Neural cell (in vitro differentiated cells): ENCODE measurements around the gene BTNL3. TPM values are rescaled to one million over a fixed set of nuclear protein-coding genes. Genes with fewer than 3 reads are reported as not detected.

ENCODE experiments used
- H2AFZ ChIP-seq: fragments of 200-600, 300-800 bp; sonication (generic), shearing (Covaris generic); 2 replicates; pipeline ENCODE4 v1.6.0; 2014; ENCODE audit warnings: low read depth, mild to moderate bottlenecking, antibody characterized with exemption, low read length, moderate library complexity
- H3F3A ChIP-seq: fragments of 200-600 bp; shearing (Covaris generic); 2 replicates; pipeline ENCODE4 v1.6.1; 2016; ENCODE audit warnings: mild to moderate bottlenecking, moderate library complexity, mixed read lengths, antibody characterized with exemption, low read length; ENCODE audit not compliant: insufficient read depth, poor library complexity, severe bottlenecking
- H3K27ac ChIP-seq: fragments of 200-600, 300-800 bp; sonication (generic), shearing (Covaris generic); 2 replicates; pipeline ENCODE4 v1.5.1; 2014; ENCODE audit warnings: mild to moderate bottlenecking, low read length, moderate library complexity
- H3K27me3 ChIP-seq: fragments of 300-800, 200-600 bp; sonication (generic), shearing (Covaris generic); 2 replicates; pipeline ENCODE4 v1.6.0; 2014; ENCODE audit warnings: mild to moderate bottlenecking, low read depth, low read length, moderate library complexity; ENCODE audit not compliant: insufficient read depth
- H3K36me3 ChIP-seq: fragments of 300-800, 200-600 bp; sonication (generic), shearing (Covaris generic); 2 replicates; pipeline ENCODE4 v1.5.1; 2014; ENCODE audit warnings: mild to moderate bottlenecking, antibody characterized with exemption, low read length, moderate library complexity; ENCODE audit not compliant: insufficient read depth
- H3K4me2 ChIP-seq: fragments of 300-800, 200-600 bp; sonication (generic), shearing (Covaris generic); 2 replicates; pipeline ENCODE4 v1.6.0; 2014; ENCODE audit warnings: mild to moderate bottlenecking, low read length
- H3K4me3 ChIP-seq: fragments of 300-800, 200-600 bp; sonication (generic), shearing (Covaris generic); 2 replicates; pipeline ENCODE4 v1.5.1; 2014; ENCODE audit warnings: mild to moderate bottlenecking, low read length, moderate library complexity
- H3K79me2 ChIP-seq: fragments of 200-600 bp; shearing (Covaris generic); replicated peaks from 2 replicates; pipeline ENCODE4 v1.6.0; 2014; ENCODE audit warnings: mild to moderate bottlenecking, low read length, moderate library complexity; ENCODE audit not compliant: insufficient read depth
- H3K9ac ChIP-seq: fragments of 300-800, 200-600 bp; sonication (generic), shearing (Covaris generic); 2 replicates; pipeline ENCODE4 v1.6.1; 2016; ENCODE audit warnings: mild to moderate bottlenecking, low read length, mixed read lengths
- H3K9me2 ChIP-seq: fragments of 200-600 bp; shearing (Covaris generic); 2 replicates; pipeline ENCODE4 v1.6.1; 2016; ENCODE audit warnings: mild to moderate bottlenecking, low read length, mixed read lengths; ENCODE audit not compliant: insufficient read depth
- H3K9me3 ChIP-seq: fragments of 200-600, 300-800 bp; sonication (generic), shearing (Covaris generic); 2 replicates; pipeline ENCODE4 v1.6.1; 2016; ENCODE audit warnings: mild to moderate bottlenecking, mixed run types, low read length, moderate library complexity, mixed read lengths
- H4K20me1 ChIP-seq: fragments of 200-600 bp; shearing (Covaris generic); 2 replicates; pipeline ENCODE4 v1.6.1; 2016; ENCODE audit warnings: mild to moderate bottlenecking, mixed run types; ENCODE audit not compliant: insufficient read depth
- CTCF ChIP-seq: fragments of 450-650 bp; IDR thresholded peaks from 2 replicates; pipeline ENCODE4 v1.5.1; 2014; ENCODE audit warnings: antibody characterized with exemption, mild to moderate bottlenecking, moderate library complexity; ENCODE audit not compliant: poor library complexity, severe bottlenecking
- EP300 ChIP-seq: fragments of 450-650 bp; conservative IDR thresholded peaks from 2 replicates; pipeline ENCODE4 v1.6.1; 2014; ENCODE audit warnings: antibody characterized with exemption, mild to moderate bottlenecking, moderate library complexity; ENCODE audit not compliant: poor library complexity, severe bottlenecking
- EZH2 ChIP-seq: fragments of 200-600, 300-800 bp; shearing (Covaris generic), sonication (generic); IDR thresholded peaks from 2 replicates; pipeline ENCODE4 v1.6.1; 2014; ENCODE audit warnings: antibody characterized with exemption, low read length, borderline replicate concordance, mild to moderate bottlenecking; ENCODE audit not compliant: insufficient read depth, poor library complexity, severe bottlenecking
- MXI1 ChIP-seq: fragments of 450-650 bp; conservative IDR thresholded peaks from 2 replicates; pipeline ENCODE4 v1.6.1; 2014; ENCODE audit warnings: antibody characterized with exemption, mild to moderate bottlenecking; ENCODE audit not compliant: poor library complexity, severe bottlenecking
- POLR2AphosphoS5 ChIP-seq: IDR thresholded peaks from 2 replicates; pipeline ENCODE4 v1.6.1; 2012
- RAD21 ChIP-seq: fragments of 450-650 bp; conservative IDR thresholded peaks from 2 replicates; pipeline ENCODE4 v1.6.1; 2014; ENCODE audit warnings: antibody characterized with exemption, mild to moderate bottlenecking, moderate library complexity
- REST ChIP-seq: IDR thresholded peaks from 2 replicates; pipeline ENCODE4 v1.6.1; 2012; ENCODE audit warnings: borderline replicate concordance
- SMC3 ChIP-seq: fragments of 450-650 bp; conservative IDR thresholded peaks from 2 replicates; pipeline ENCODE4 v1.6.1; 2014; ENCODE audit warnings: antibody characterized with exemption, mild to moderate bottlenecking, moderate library complexity; ENCODE audit not compliant: poor library complexity
- TAF1 ChIP-seq: IDR thresholded peaks from 2 replicates; pipeline ENCODE4 v1.6.1; 2012; ENCODE audit warnings: low read depth
- polyA plus RNA-seq: library from polyadenylated mRNA; depleted of rRNA; stranded (reverse); fragments of >200 nt; gene quantifications from 2 replicates; pipeline ENCODE4 v1.2.3, GENCODE V29; 2014

The BTNL3 gene
- polyA plus RNA-seq, 1 donor from 2014 or later: not detected

- Histone ChIP-seq H3K4me2 (no peak overlapping the region), H3F3A (no peaks in the 10 kb centered on the region), H3K9ac (no peak overlapping the region), H3K9me3 (no peaks in the 10 kb centered on the region), H4K20me1 (no peaks in the 10 kb centered on the region), H2AFZ (no peak overlapping the region), H3K27me3 (no peaks in the 10 kb centered on the region), H3K36me3 (no peaks in the 10 kb centered on the region), H3K27ac (no peak overlapping the region), H3K79me2 (no peaks in the 10 kb centered on the region), H3K9me2 (no peaks in the 10 kb centered on the region), H3K4me3 (no peak overlapping the region)
- TF ChIP-seq POLR2AphosphoS5 (no peak), TAF1 (no peak), EZH2 (no peak), REST (no peak), SMC3 (no peak), MXI1 (no peak), RAD21 (no peak)
These were observed 50.8 kb downstream of the BTNL3 start for GRCh38 chr5:181039471-181039870.

- Histone ChIP-seq H3K4me2 (no peak within 1 kb of the TSS), H3K36me3 (no peaks in the 10 kb centered on the region), H3K4me3 (no peak within 1 kb of the TSS), H3K9ac (no peak within 1 kb of the TSS), H3K79me2 (no peaks in the 10 kb centered on the region), H3K9me2 (no peaks in the 10 kb centered on the region), H3K27ac (no peak within 1 kb of the TSS), H2AFZ (no peak within 1 kb of the TSS), H3K27me3 (no peaks in the 10 kb centered on the region), H3F3A (no peaks in the 10 kb centered on the region), H3K9me3 (no peaks in the 10 kb centered on the region), H4K20me1 (no peaks in the 10 kb centered on the region)
- no peak for TF ChIP-seq CTCF
- no peak for TF ChIP-seq REST
- no peak for TF ChIP-seq RAD21
- TF ChIP-seq EZH2: no peak
- TF ChIP-seq MXI1: no peak
- TF ChIP-seq EP300: no peak
- TF ChIP-seq POLR2AphosphoS5: no peak
- TF ChIP-seq SMC3: no peak
- TF ChIP-seq TAF1: no peak
These were observed 51.4 kb downstream of the BTNL3 start, which contains the start of gene BTNL9 for GRCh38 chr5:181039931-181040630. BTNL9 (plus strand) TSS chr5:181040266; CDS start chr5:181045490, 5,224 bp downstream.
